Measurements from ENCODE around the gene CDC25B.
"Not testable (repeated sequence)": the region's sequence is repeated elsewhere in the genome, so short reads cannot be mapped to it uniquely, and the experiment has no call there.

Gene CDC25B

GRCh38 chr20:3840201-3840600 is 44.1 kb downstream of the CDC25B start:
- DNase-seq: not testable (repeated sequence)

GRCh38 chr20:3842348-3842930 is 46.3 kb downstream of the CDC25B start:
- no peak for DNase-seq

- no peak for DNase-seq
Measured at GRCh38 chr20:3843490-3843889, 47.4 kb downstream of the CDC25B start.

- not testable (repeated sequence) for DNase-seq
Measured at GRCh38 chr20:3843990-3844619, 48.0 kb downstream of the CDC25B start.

GRCh38 chr20:3846378-3846739 is 50.2 kb downstream of the CDC25B start:
- no peak for DNase-seq

- DNase-seq: peak; percentile 67
Measured at GRCh38 chr20:3846740-3847428, 50.8 kb downstream of the CDC25B start, which contains the start of gene MAVS. TSS of gene MAVS (plus strand) at chr20:3846834. CDS start at chr20:3854625, 7,791 bp downstream.

GRCh38 chr20:3847429-3847940 is 51.4 kb downstream of the CDC25B start:
- DNase-seq: no peak

- DNase-seq: no peak
Measured at GRCh38 chr20:3848565-3848964, 52.5 kb downstream of the CDC25B start.

- no peak for DNase-seq
Measured at GRCh38 chr20:3854462-3854871, 58.4 kb downstream of the CDC25B start.
